HL-60 (cell line): Measurements from ENCODE around the gene COG8.

ENCODE experiments used
- DNase-seq, 2 experiments: peaks; one replicate each; pipeline ENCODE4 v3.0.0-alpha.2; 2010 to 2020; ENCODE audit warnings: low read depth in 1 of 2, low spot score in 1 of 2
- H3K27ac ChIP-seq: fragments of 250-450 bp; sonication (Bioruptor Pico); replicated peaks from 2 replicates; pipeline ENCODE4 v1.5.1; 2020; ENCODE audit warnings: mild to moderate bottlenecking, moderate library complexity
- H3K27me3 ChIP-seq: fragments of 250-450 bp; sonication (Bioruptor Pico); 2 replicates; pipeline ENCODE4 v1.5.1; 2021; ENCODE audit warnings: mild to moderate bottlenecking, moderate library complexity; ENCODE audit not compliant: insufficient read depth, poor library complexity, severe bottlenecking
- H3K4me3 ChIP-seq: replicated peaks from 2 replicates; pipeline ENCODE4 v1.5.1; 2011; ENCODE audit warnings: mild to moderate bottlenecking, control low read depth, low read length; ENCODE audit not compliant: insufficient read depth
- CTCF ChIP-seq: IDR thresholded peaks from one replicate; pipeline ENCODE4 v1.5.1; 2011; ENCODE audit warnings: low read length, control low read depth, inconsistent platforms; ENCODE audit not compliant: insufficient read depth
- GABPA ChIP-seq: IDR thresholded peaks from 2 replicates; pipeline ENCODE4 v1.6.1; 2012; ENCODE audit warnings: low read depth
- POLR2AphosphoS5 ChIP-seq: IDR thresholded peaks from 2 replicates; pipeline ENCODE4 v1.6.1; 2012; ENCODE audit warnings: low read depth
- REST ChIP-seq: IDR thresholded peaks from 2 replicates; pipeline ENCODE4 v1.6.1; 2012; ENCODE audit warnings: low read depth; ENCODE audit not compliant: insufficient replicate concordance
- SPI1 ChIP-seq: IDR thresholded peaks from 2 replicates; pipeline ENCODE4 v1.6.1; 2012; ENCODE audit warnings: low read depth, mild to moderate bottlenecking, borderline replicate concordance

COG8 gene

GRCh38 chr16:69348222-69348621, 8.9 kb upstream of the COG8 start:
- no peak overlapping the region for H3K27ac ChIP-seq
- H3K4me3 ChIP-seq = no peak overlapping the region
- no peaks in the 10 kb centered on the region for H3K27me3 ChIP-seq
- DNase-seq = no peak
- no peak for TF ChIP-seq SPI1
- TF ChIP-seq CTCF = no peak
- TF ChIP-seq POLR2AphosphoS5 = no peak
- TF ChIP-seq REST = no peak
- no peak for TF ChIP-seq GABPA

- Histone ChIP-seq H3K4me3 (no peak overlapping the region), H3K27me3 (no peaks in the 10 kb centered on the region), H3K27ac (no peak overlapping the region)
- TF ChIP-seq GABPA (no peak), CTCF (no peak), REST (no peak), SPI1 (no peak), POLR2AphosphoS5 (no peak)
- DNase-seq = no peak
Observed at GRCh38 chr16:69346683-69347082, 7.3 kb upstream of the COG8 start.

GRCh38 chr16:69345923-69346322, 6.6 kb upstream of the COG8 start:
- no peak for TF ChIP-seq REST
- TF ChIP-seq GABPA = no peak
- no peak for TF ChIP-seq SPI1
- no peak for TF ChIP-seq POLR2AphosphoS5
- no peak for TF ChIP-seq CTCF
- Histone ChIP-seq H3K4me3 (no peak overlapping the region), H3K27me3 (no peaks in the 10 kb centered on the region), H3K27ac (no peak overlapping the region)
- DNase-seq = no peak
